Loucy (cell line): ENCODE results near the gene ZFPM1.

Source experiments
- CTCF ChIP-seq: fragments of 200-600 bp; sonication (generic); conservative IDR thresholded peaks from 2 replicates; pipeline ENCODE4 v1.5.1; 2014; ENCODE audit warnings: mild to moderate bottlenecking, antibody characterized with exemption, low read length
- EZH2phosphoT487 ChIP-seq: fragments of 200-600 bp; IDR thresholded peaks from 2 replicates; pipeline ENCODE4 v1.6.1; 2018; ENCODE audit warnings: antibody characterized with exemption, mild to moderate bottlenecking, moderate library complexity, borderline replicate concordance

- no peak for TF ChIP-seq CTCF
- no peak for TF ChIP-seq EZH2phosphoT487
Measured at GRCh38 chr16:88454523-88454947, 1.5 kb downstream of the ZFPM1 start.
